OCI-LY1 (cell line): ENCODE results near the gene TTC31.
A peak's percentile ranks its signal among the peaks of the same experiment; 100 is the strongest.

Experiments
- H2AFZ ChIP-seq: fragments of 200-600 bp; sonication (generic), shearing (Covaris generic); 2 replicates; pipeline ENCODE4 v1.6.0; 2014; ENCODE audit warnings: antibody characterized with exemption, mild to moderate bottlenecking, low read length
- H3F3A ChIP-seq: fragments of 200-600 bp; sonication (generic), shearing (Covaris generic); 2 replicates; pipeline ENCODE4 v1.6.0; 2014; ENCODE audit warnings: mild to moderate bottlenecking, antibody characterized with exemption, low read length, moderate library complexity; ENCODE audit not compliant: insufficient read depth
- H3K27ac ChIP-seq: fragments of 200-600 bp; sonication (generic); 2 replicates; pipeline ENCODE4 v1.5.1; 2014; ENCODE audit warnings: low read length, mixed run types, mild to moderate bottlenecking, low read depth; ENCODE audit not compliant: poor library complexity, severe bottlenecking
- H3K27me3 ChIP-seq: fragments of 200-600 bp; sonication (generic); 2 replicates; pipeline ENCODE4 v1.6.0; 2014; ENCODE audit warnings: antibody characterized with exemption, mild to moderate bottlenecking, low read length, moderate library complexity; ENCODE audit not compliant: insufficient read depth
- H3K36me3 ChIP-seq: fragments of 200-600 bp; sonication (generic); 2 replicates; pipeline ENCODE4 v1.6.1; 2014; ENCODE audit warnings: mild to moderate bottlenecking, antibody characterized with exemption, low read length, moderate library complexity, mixed read lengths; ENCODE audit not compliant: insufficient read depth
- H3K4me1 ChIP-seq: fragments of 200-600 bp; sonication (generic); 2 replicates; pipeline ENCODE4 v1.5.1; 2014; ENCODE audit warnings: mild to moderate bottlenecking, low read length, moderate library complexity; ENCODE audit not compliant: insufficient read depth, severe bottlenecking
- H3K4me2 ChIP-seq: fragments of 200-600 bp; sonication (generic), shearing (Covaris generic); 2 replicates; pipeline ENCODE4 v1.6.1; 2014; ENCODE audit warnings: low read length
- H3K4me3 ChIP-seq: fragments of 200-600 bp; sonication (generic); 2 replicates; pipeline ENCODE4 v1.5.1; 2014; ENCODE audit warnings: low read length, low read depth, mild to moderate bottlenecking, mixed read lengths; ENCODE audit not compliant: poor library complexity, severe bottlenecking
- H3K79me2 ChIP-seq: fragments of 200-600 bp; shearing (Covaris generic); 2 replicates; pipeline ENCODE4 v1.6.1; 2016; ENCODE audit warnings: mixed run types, low read length, mixed read lengths; ENCODE audit not compliant: insufficient read depth
- H3K9ac ChIP-seq: fragments of 200-600 bp; sonication (generic), shearing (Covaris generic); 2 replicates; pipeline ENCODE4 v1.6.1; 2014; ENCODE audit warnings: mild to moderate bottlenecking, low read length, mixed read lengths
- H3K9me2 ChIP-seq: fragments of 200-600 bp; sonication (generic), shearing (Covaris generic); 2 replicates; pipeline ENCODE4 v1.6.1; 2014; ENCODE audit warnings: low read depth, mild to moderate bottlenecking, low read length, mixed read lengths
- H3K9me3 ChIP-seq: fragments of 200-600 bp; shearing (Covaris generic); 2 replicates; pipeline ENCODE4 v1.6.1; 2014; ENCODE audit warnings: low read length, mixed read lengths
- H4K20me1 ChIP-seq: fragments of 200-600 bp; sonication (generic), shearing (Covaris generic); 2 replicates; pipeline ENCODE4 v1.6.0; 2016; ENCODE audit warnings: mild to moderate bottlenecking, low read length; ENCODE audit not compliant: insufficient read depth
- EZH2 ChIP-seq: fragments of 200-600 bp; sonication (generic), shearing (Covaris generic); IDR thresholded peaks from 2 replicates; pipeline ENCODE4 v1.8.0; 2017; ENCODE audit warnings: borderline replicate concordance, mixed run types, mild to moderate bottlenecking, antibody characterized with exemption, low read length, moderate library complexity, mixed read lengths
- TF ChIP-seq, protein P1 (sequence below): fragments of 200-600 bp; sonication (generic), shearing (Covaris generic); IDR thresholded peaks from 2 replicates; pipeline ENCODE4 v1.5.1; 2017; ENCODE audit warnings: mild to moderate bottlenecking, antibody characterized with exemption, low read length, moderate library complexity, mixed read lengths

TTC31 gene

DNA sequence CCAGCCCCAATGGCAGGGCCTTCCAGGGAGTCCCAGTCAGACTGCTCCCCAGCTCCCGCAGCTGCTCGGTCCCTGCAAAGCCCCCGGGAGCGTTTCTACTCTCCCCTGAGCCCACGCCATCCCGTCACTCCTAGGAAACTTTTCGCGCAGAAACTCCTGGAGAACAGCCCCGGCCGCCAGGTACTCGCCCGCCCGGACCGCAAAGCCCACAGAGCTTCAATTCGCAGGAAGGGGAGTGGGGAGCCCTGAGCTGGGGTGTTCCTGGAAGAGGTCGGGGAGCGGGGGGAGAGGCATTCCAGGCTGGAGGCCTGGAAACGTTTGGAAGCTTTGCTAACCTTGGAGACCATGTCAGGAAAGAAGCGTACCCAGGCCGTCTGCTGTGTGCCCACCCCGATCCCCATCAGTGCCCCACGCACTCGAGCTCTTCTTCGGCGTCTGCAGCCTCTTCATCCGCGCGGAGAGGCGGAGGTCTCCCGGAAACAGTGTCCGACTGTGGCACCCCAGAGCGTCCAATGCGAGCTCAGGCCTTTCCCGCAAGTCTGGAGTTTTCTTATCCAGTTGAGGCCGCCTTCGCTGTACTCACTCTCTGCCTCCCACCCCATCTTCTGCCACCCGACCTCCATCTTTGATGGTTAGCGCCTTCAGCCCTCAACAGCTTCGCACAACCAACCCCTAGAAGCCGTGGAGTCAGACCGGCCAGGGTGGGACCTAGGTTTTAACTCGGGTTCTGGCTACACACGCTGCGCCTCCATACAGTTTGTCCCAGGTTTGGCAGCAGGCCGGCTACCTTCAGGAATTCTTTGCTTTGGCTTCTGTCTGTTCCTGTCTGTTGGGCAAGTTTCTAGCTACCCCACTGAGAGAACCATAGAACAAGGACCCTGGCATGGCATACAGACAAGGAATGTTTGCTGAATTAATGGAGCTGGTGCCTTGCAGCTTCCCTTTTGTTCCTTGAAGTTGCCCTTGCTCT is 20.9 kb downstream of the TTC31 start:
- Histone ChIP-seq H4K20me1 (no peaks in the 10 kb centered on the region), H3K9me2 (no peaks in the 10 kb centered on the region), H3K4me3 (peak overlapping the region; percentile 53), H2AFZ (no peak overlapping the region), H3K79me2 (no peaks in the 10 kb centered on the region), H3K36me3 (peaks cover 17% of the 10 kb centered on the region), H3K4me2 (peak overlapping the region; percentile 61), H3K27me3 (peaks cover 24% of the 10 kb centered on the region; the same call in 1 of the 2 replicates), H3F3A (no peaks in the 10 kb centered on the region), H3K4me1 (peaks cover 38% of the 10 kb centered on the region), H3K27ac (no peak overlapping the region), H3K9ac (peak overlapping the region; percentile 61; the same call in 1 of the 2 replicates), H3K9me3 (no peaks in the 10 kb centered on the region)
- TF ChIP-seq EZH2, result no peak
- TF ChIP-seq, protein P1, sequence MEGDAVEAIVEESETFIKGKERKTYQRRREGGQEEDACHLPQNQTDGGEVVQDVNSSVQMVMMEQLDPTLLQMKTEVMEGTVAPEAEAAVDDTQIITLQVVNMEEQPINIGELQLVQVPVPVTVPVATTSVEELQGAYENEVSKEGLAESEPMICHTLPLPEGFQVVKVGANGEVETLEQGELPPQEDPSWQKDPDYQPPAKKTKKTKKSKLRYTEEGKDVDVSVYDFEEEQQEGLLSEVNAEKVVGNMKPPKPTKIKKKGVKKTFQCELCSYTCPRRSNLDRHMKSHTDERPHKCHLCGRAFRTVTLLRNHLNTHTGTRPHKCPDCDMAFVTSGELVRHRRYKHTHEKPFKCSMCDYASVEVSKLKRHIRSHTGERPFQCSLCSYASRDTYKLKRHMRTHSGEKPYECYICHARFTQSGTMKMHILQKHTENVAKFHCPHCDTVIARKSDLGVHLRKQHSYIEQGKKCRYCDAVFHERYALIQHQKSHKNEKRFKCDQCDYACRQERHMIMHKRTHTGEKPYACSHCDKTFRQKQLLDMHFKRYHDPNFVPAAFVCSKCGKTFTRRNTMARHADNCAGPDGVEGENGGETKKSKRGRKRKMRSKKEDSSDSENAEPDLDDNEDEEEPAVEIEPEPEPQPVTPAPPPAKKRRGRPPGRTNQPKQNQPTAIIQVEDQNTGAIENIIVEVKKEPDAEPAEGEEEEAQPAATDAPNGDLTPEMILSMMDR, result no peak

DNA sequence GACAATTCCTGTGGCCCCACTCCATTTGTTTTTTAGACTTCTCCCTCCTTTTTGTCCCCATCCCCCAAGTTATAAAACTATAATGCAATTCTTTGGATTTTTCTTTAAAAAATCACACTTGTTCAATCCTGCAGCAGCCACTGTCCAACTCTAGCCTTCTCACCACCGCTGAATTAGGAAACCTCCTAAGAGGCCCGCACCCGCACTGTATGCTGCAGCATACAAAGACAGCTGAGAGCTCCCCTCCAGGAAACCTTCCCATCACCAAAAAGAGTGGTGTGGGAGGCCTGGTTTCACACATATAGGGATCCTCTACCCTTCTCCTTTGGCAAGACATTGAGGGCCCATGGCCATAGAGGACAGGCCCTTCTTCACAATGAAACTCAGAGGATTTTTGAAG is 21.7 kb downstream of the TTC31 start:
- H3K9ac ChIP-seq, result no peak overlapping the region
- H3K4me2 ChIP-seq, result no peak overlapping the region
- H3K79me2 ChIP-seq, result no peaks in the 10 kb centered on the region
- no peak overlapping the region for H3K4me3 ChIP-seq
- TF ChIP-seq EZH2, result no peak
- TF ChIP-seq, protein P1, result no peak
- no peaks in the 10 kb centered on the region for H4K20me1 ChIP-seq
- H3K27ac ChIP-seq, result no peak overlapping the region
- peaks cover 38% of the 10 kb centered on the region for H3K4me1 ChIP-seq
- no peak overlapping the region for H2AFZ ChIP-seq
- H3K9me2 ChIP-seq, result no peaks in the 10 kb centered on the region
- peaks cover 17% of the 10 kb centered on the region for H3K36me3 ChIP-seq
- peaks cover 17% of the 10 kb centered on the region; the same call in 1 of the 2 replicates for H3K27me3 ChIP-seq
- no peaks in the 10 kb centered on the region for H3K9me3 ChIP-seq
- no peaks in the 10 kb centered on the region for H3F3A ChIP-seq

- no peak overlapping the region for H2AFZ ChIP-seq
- peaks cover 17% of the 10 kb centered on the region for H3K36me3 ChIP-seq
- H3K4me1 ChIP-seq, result peaks cover 38% of the 10 kb centered on the region
- no peaks in the 10 kb centered on the region for H3F3A ChIP-seq
- no peaks in the 10 kb centered on the region for H3K9me3 ChIP-seq
- no peak overlapping the region for H3K27ac ChIP-seq
- no peaks in the 10 kb centered on the region for H4K20me1 ChIP-seq
- TF ChIP-seq, protein P1, result no peak
- TF ChIP-seq EZH2, result no peak
- H3K9me2 ChIP-seq, result no peaks in the 10 kb centered on the region
- H3K27me3 ChIP-seq, result peaks cover 17% of the 10 kb centered on the region; the same call in 1 of the 2 replicates
- H3K4me3 ChIP-seq, result no peak overlapping the region
- H3K79me2 ChIP-seq, result no peaks in the 10 kb centered on the region
- H3K9ac ChIP-seq, result no peak overlapping the region
- no peak overlapping the region for H3K4me2 ChIP-seq
Measured at GRCh38 chr2:74505448-74506246, 22.8 kb downstream of the TTC31 start.
